IPS DF 6.9 (cell line): ENCODE data around the gene KCNG2.

Source experiments
- DNase-seq: peaks from one replicate; pipeline ENCODE4 v3.0.0-alpha.2; 2013; ENCODE audit warnings: low read depth, low spot score
- H3K27ac ChIP-seq: one replicate; pipeline ENCODE4 v1.5.1; 2013; ENCODE audit warnings: low read length, control low read depth
- H3K27me3 ChIP-seq: 2 replicates; pipeline ENCODE4 v1.6.1; 2013; ENCODE audit warnings: mild to moderate bottlenecking, low read length; ENCODE audit not compliant: control insufficient read depth, insufficient read depth
- H3K36me3 ChIP-seq: 2 replicates; pipeline ENCODE4 v1.6.1; 2013; ENCODE audit warnings: low read length; ENCODE audit not compliant: control insufficient read depth, insufficient read depth
- H3K4me1 ChIP-seq: 2 replicates; pipeline ENCODE4 v1.6.1; 2013; ENCODE audit warnings: low read length; ENCODE audit not compliant: control insufficient read depth, insufficient read depth
- H3K4me3 ChIP-seq: 2 replicates; pipeline ENCODE4 v1.5.1; 2013; ENCODE audit warnings: mild to moderate bottlenecking, low read length
- H3K9me3 ChIP-seq: 2 replicates; pipeline ENCODE4 v1.6.1; 2013; ENCODE audit warnings: low read length, inconsistent platforms; ENCODE audit not compliant: control insufficient read depth, insufficient read depth
- WGBS: extraction: QIAGEN DNeasy Blood & Tissue Kit; methylation state at CpG from one replicate; pipeline ENCODE4 v1.1.7; 2013; ENCODE audit warnings: mixed read lengths, missing lambda C conversion rate; ENCODE audit not compliant: insufficient read length, insufficient coverage; 5-methylcytosine and 5-hydroxymethylcytosine counted together

Gene KCNG2

GRCh38 chr18:79819064-79819967, 21.6 kb downstream of the KCNG2 start:
- WGBS: no CpG with 5 or more reads among the region's 26 CpGs
- no peaks in the 10 kb centered on the region for H3K27me3 ChIP-seq
- no peak overlapping the region for H3K4me3 ChIP-seq
- H3K9me3 ChIP-seq: no peaks in the 10 kb centered on the region
- H3K27ac ChIP-seq: no peak overlapping the region
- DNase-seq: no peak
- H3K36me3 ChIP-seq: no peaks in the 10 kb centered on the region
- H3K4me1 ChIP-seq: no peaks in the 10 kb centered on the region; the same call in 1 of the 2 replicates

GRCh38 chr18:79819968-79820351, 22.2 kb downstream of the KCNG2 start:
- Histone ChIP-seq H3K4me1 (no peaks in the 10 kb centered on the region; the same call in 1 of the 2 replicates), H3K27me3 (no peaks in the 10 kb centered on the region), H3K4me3 (no peak overlapping the region), H3K9me3 (no peaks in the 10 kb centered on the region), H3K36me3 (no peaks in the 10 kb centered on the region), H3K27ac (no peak overlapping the region)
- DNase-seq: no peak
- no CpG with 5 or more reads among the region's 14 CpGs for WGBS

- Histone ChIP-seq H3K9me3 (no peaks in the 10 kb centered on the region), H3K4me3 (no peak overlapping the region), H3K36me3 (no peaks in the 10 kb centered on the region), H3K27me3 (no peaks in the 10 kb centered on the region), H3K27ac (no peak overlapping the region), H3K4me1 (no peaks in the 10 kb centered on the region; the same call in 1 of the 2 replicates)
- no peak for DNase-seq
- no CpG with 5 or more reads among the region's 12 CpGs for WGBS
Measured at GRCh38 chr18:79823120-79823519, 25.4 kb downstream of the KCNG2 start.

- H3K9me3 ChIP-seq: no peaks in the 10 kb centered on the region
- no peaks in the 10 kb centered on the region for H3K36me3 ChIP-seq
- no peak overlapping the region for H3K4me3 ChIP-seq
- H3K27ac ChIP-seq: no peak overlapping the region
- H3K4me1 ChIP-seq: no peaks in the 10 kb centered on the region
- no peaks in the 10 kb centered on the region for H3K27me3 ChIP-seq
- DNase-seq: no peak
- no CpG with 5 or more reads among the region's 26 CpGs for WGBS
Measured at GRCh38 chr18:79825913-79826312, 28.2 kb downstream of the KCNG2 start.

GRCh38 chr18:79826966-79827365, 29.2 kb downstream of the KCNG2 start:
- Histone ChIP-seq H3K36me3 (no peaks in the 10 kb centered on the region), H3K4me1 (no peaks in the 10 kb centered on the region), H3K27me3 (no peaks in the 10 kb centered on the region), H3K27ac (no peak overlapping the region), H3K4me3 (no peak overlapping the region), H3K9me3 (no peaks in the 10 kb centered on the region)
- WGBS: no CpG with 5 or more reads among the region's 18 CpGs
- DNase-seq: peak; percentile 5

- Histone ChIP-seq H3K4me3 (no peak overlapping the region), H3K27me3 (no peaks in the 10 kb centered on the region), H3K36me3 (no peaks in the 10 kb centered on the region), H3K9me3 (no peaks in the 10 kb centered on the region), H3K27ac (no peak overlapping the region), H3K4me1 (no peaks in the 10 kb centered on the region)
- no peak for DNase-seq
- WGBS: no CpG with 5 or more reads among the region's 5 CpGs
Measured at GRCh38 chr18:79828258-79828657, 30.5 kb downstream of the KCNG2 start.

GRCh38 chr18:79829136-79829854, 31.6 kb downstream of the KCNG2 start:
- Histone ChIP-seq H3K9me3 (no peaks in the 10 kb centered on the region), H3K4me1 (no peaks in the 10 kb centered on the region), H3K27me3 (no peaks in the 10 kb centered on the region), H3K36me3 (no peaks in the 10 kb centered on the region), H3K27ac (no peak overlapping the region), H3K4me3 (no peak overlapping the region)
- DNase-seq: no peak
- WGBS: no CpG with 5 or more reads among the region's 17 CpGs

GRCh38 chr18:79832169-79832568, 34.4 kb downstream of the KCNG2 start:
- no peak for DNase-seq
- Histone ChIP-seq H3K36me3 (no peaks in the 10 kb centered on the region), H3K27ac (no peak overlapping the region), H3K4me3 (no peak overlapping the region), H3K27me3 (no peaks in the 10 kb centered on the region), H3K4me1 (no peaks in the 10 kb centered on the region), H3K9me3 (no peaks in the 10 kb centered on the region)
- WGBS: no CpG with 5 or more reads among the region's 3 CpGs

GRCh38 chr18:79834834-79835233, 37.1 kb downstream of the KCNG2 start:
- WGBS: no CpG with 5 or more reads among the region's 6 CpGs
- Histone ChIP-seq H3K36me3 (no peaks in the 10 kb centered on the region), H3K4me3 (no peak overlapping the region), H3K27ac (no peak overlapping the region), H3K27me3 (no peaks in the 10 kb centered on the region), H3K4me1 (no peaks in the 10 kb centered on the region), H3K9me3 (no peaks in the 10 kb centered on the region)
- DNase-seq: no peak

GRCh38 chr18:79841936-79842335, 44.2 kb downstream of the KCNG2 start:
- H3K27me3 ChIP-seq: no peaks in the 10 kb centered on the region
- H3K36me3 ChIP-seq: no peaks in the 10 kb centered on the region
- no CpG with 5 or more reads among the region's 4 CpGs for WGBS
- DNase-seq: no peak
- H3K4me3 ChIP-seq: no peak overlapping the region
- H3K4me1 ChIP-seq: no peaks in the 10 kb centered on the region
- no peak overlapping the region for H3K27ac ChIP-seq
- no peaks in the 10 kb centered on the region for H3K9me3 ChIP-seq
